Loucy (cell line): ENCODE data around the gene RPP14.

Experiments used
- H2AFZ ChIP-seq: fragments of 200-600 bp; sonication (generic); 2 replicates; pipeline ENCODE4 v1.6.0; 2016; ENCODE audit warnings: antibody characterized with exemption, mild to moderate bottlenecking, low read length, moderate library complexity
- H3F3A ChIP-seq: fragments of 200-600 bp; 2 replicates; pipeline ENCODE4 v1.6.0; 2016; ENCODE audit warnings: antibody characterized with exemption, low read depth, mild to moderate bottlenecking
- H3K27me3 ChIP-seq: fragments of 200-600 bp; sonication (generic); 2 replicates; pipeline ENCODE4 v1.6.1; 2014; ENCODE audit warnings: low read length, mild to moderate bottlenecking; ENCODE audit not compliant: insufficient read depth, poor library complexity, severe bottlenecking
- H3K36me3 ChIP-seq: fragments of 200-600 bp; sonication (generic); 2 replicates; pipeline ENCODE4 v1.6.1; 2016; ENCODE audit warnings: low read length; ENCODE audit not compliant: insufficient read depth
- H3K4me1 ChIP-seq: fragments of 200-600 bp; sonication (generic); 2 replicates; pipeline ENCODE4 v1.5.1; 2014; ENCODE audit warnings: low read length, mild to moderate bottlenecking; ENCODE audit not compliant: insufficient read depth, poor library complexity, severe bottlenecking
- H3K4me2 ChIP-seq: fragments of 200-600 bp; sonication (generic); 2 replicates; pipeline ENCODE4 v1.6.0; 2014; ENCODE audit warnings: antibody characterized with exemption, low read length, low read depth, mild to moderate bottlenecking; ENCODE audit not compliant: poor library complexity, severe bottlenecking
- H3K4me3 ChIP-seq: fragments of 200-600 bp; sonication (generic); 2 replicates; pipeline ENCODE4 v1.5.1; 2014; ENCODE audit warnings: low read length, mild to moderate bottlenecking, mixed read lengths; ENCODE audit not compliant: poor library complexity, severe bottlenecking
- H3K79me2 ChIP-seq: fragments of 200-600 bp; sonication (generic); 2 replicates; pipeline ENCODE4 v1.6.1; 2014; ENCODE audit warnings: low read length; ENCODE audit not compliant: insufficient read depth
- H3K9ac ChIP-seq: fragments of 200-600 bp; sonication (generic); 2 replicates; pipeline ENCODE4 v1.6.0; 2014; ENCODE audit warnings: mild to moderate bottlenecking, low read depth, low read length, moderate library complexity; ENCODE audit not compliant: poor library complexity, severe bottlenecking
- H3K9me2 ChIP-seq: fragments of 200-600 bp; sonication (generic); replicated peaks from 2 replicates; pipeline ENCODE4 v1.6.1; 2016; ENCODE audit warnings: low read depth, low read length, mixed read lengths
- H3K9me3 ChIP-seq: fragments of 200-600 bp; sonication (generic); 2 replicates; pipeline ENCODE4 v1.6.1; 2014; ENCODE audit warnings: mild to moderate bottlenecking, antibody characterized with exemption, low read length, low read depth; ENCODE audit not compliant: insufficient read depth
- H4K20me1 ChIP-seq: fragments of 200-600 bp; sonication (generic); 2 replicates; pipeline ENCODE4 v1.6.0; 2014; ENCODE audit warnings: antibody characterized with exemption, low read length, mild to moderate bottlenecking; ENCODE audit not compliant: insufficient read depth, poor library complexity, severe bottlenecking
- CTCF ChIP-seq: fragments of 200-600 bp; sonication (generic); conservative IDR thresholded peaks from 2 replicates; pipeline ENCODE4 v1.5.1; 2014; ENCODE audit warnings: mild to moderate bottlenecking, antibody characterized with exemption, low read length
- EZH2phosphoT487 ChIP-seq: fragments of 200-600 bp; IDR thresholded peaks from 2 replicates; pipeline ENCODE4 v1.6.1; 2018; ENCODE audit warnings: antibody characterized with exemption, mild to moderate bottlenecking, moderate library complexity, borderline replicate concordance

RPP14 gene

DNA sequence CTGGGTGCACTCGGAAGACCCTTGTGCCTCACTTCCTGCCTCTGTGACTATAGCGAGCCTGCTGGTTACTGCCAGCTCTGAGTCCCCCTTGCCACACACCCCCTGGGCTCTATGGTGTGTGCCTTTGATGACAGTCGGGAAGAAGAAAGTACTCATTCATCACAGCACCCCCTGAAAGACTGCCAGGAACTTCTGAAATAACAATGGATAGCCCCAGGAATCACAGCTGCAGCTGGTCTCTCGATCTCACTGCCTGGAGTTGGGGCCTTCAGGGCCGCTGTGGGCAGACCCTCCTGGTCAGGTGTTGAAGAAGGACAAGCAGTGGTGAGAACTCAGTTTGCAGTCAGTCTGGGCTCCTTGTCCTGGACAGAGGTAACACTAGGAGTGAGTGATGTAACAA lies 9.8 kb upstream of the RPP14 start:
- no peaks in the 10 kb centered on the region for H3K9me2 ChIP-seq
- TF ChIP-seq CTCF (no peak), EZH2phosphoT487 (no peak)
- no peak overlapping the region for H2AFZ ChIP-seq
- H3K9ac ChIP-seq, result no peak overlapping the region
- no peaks in the 10 kb centered on the region for H3K4me1 ChIP-seq
- no peaks in the 10 kb centered on the region for H3K79me2 ChIP-seq
- H3K4me3 ChIP-seq, result no peak overlapping the region
- H3K9me3 ChIP-seq, result no peaks in the 10 kb centered on the region
- no peaks in the 10 kb centered on the region for H3K36me3 ChIP-seq
- H3K4me2 ChIP-seq, result no peak overlapping the region
- no peaks in the 10 kb centered on the region for H4K20me1 ChIP-seq
- H3F3A ChIP-seq, result no peaks in the 10 kb centered on the region
- H3K27me3 ChIP-seq, result no peaks in the 10 kb centered on the region

DNA sequence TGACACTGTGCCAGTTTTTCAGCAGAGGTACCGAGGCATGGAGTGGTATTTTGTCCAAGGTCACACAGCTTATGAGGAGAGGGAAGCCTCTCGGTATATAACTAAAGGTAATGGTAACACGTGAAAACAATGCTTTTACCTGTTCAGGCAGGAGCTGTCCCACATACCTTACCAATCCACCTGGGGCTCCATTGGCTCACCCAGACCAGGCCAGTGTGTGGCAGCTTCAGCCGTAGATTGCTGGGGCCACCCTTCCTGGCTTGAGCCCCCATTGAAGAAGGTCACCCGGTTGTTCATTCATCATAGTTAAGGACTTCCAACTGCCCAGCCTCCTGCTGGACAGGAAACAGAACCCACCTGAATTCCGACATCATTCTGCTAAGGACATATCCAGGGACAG lies 9.2 kb upstream of the RPP14 start:
- Histone ChIP-seq H2AFZ (no peak overlapping the region), H3K9ac (no peak overlapping the region), H4K20me1 (no peaks in the 10 kb centered on the region), H3K9me2 (no peaks in the 10 kb centered on the region), H3K79me2 (no peaks in the 10 kb centered on the region), H3K36me3 (no peaks in the 10 kb centered on the region), H3K9me3 (no peaks in the 10 kb centered on the region), H3K4me3 (no peak overlapping the region), H3F3A (no peaks in the 10 kb centered on the region), H3K4me2 (no peak overlapping the region), H3K27me3 (no peaks in the 10 kb centered on the region), H3K4me1 (no peaks in the 10 kb centered on the region)
- TF ChIP-seq EZH2phosphoT487 (no peak), CTCF (no peak)

GRCh38 chr3:58298190-58298589 lies 7.9 kb upstream of the RPP14 start:
- Histone ChIP-seq H3K27me3 (no peaks in the 10 kb centered on the region), H3K79me2 (no peaks in the 10 kb centered on the region), H3K9me3 (no peaks in the 10 kb centered on the region), H3K4me1 (no peaks in the 10 kb centered on the region), H3K9me2 (no peaks in the 10 kb centered on the region), H2AFZ (no peak overlapping the region), H4K20me1 (no peaks in the 10 kb centered on the region), H3K4me3 (no peak overlapping the region), H3K9ac (no peak overlapping the region), H3K4me2 (no peak overlapping the region), H3F3A (no peaks in the 10 kb centered on the region), H3K36me3 (no peaks in the 10 kb centered on the region)
- TF ChIP-seq CTCF (no peak), EZH2phosphoT487 (no peak)
